Measurements from ENCODE around the gene NUP188. TPM values are rescaled to one million over a fixed set of nuclear protein-coding genes. Genes with fewer than 3 reads are reported as not detected.

Gene NUP188
- total and polyA plus RNA-seq, 2 of the 13 experiments (the other 11 are each of a cell fraction or from before 2014, with no cell fraction given): 28.0 to 38.5 TPM

- TF ChIP-seq PTBP1 (IDR thresholded peaks at IDR 0.05; ENCODE audit: low read depth, low read length, poor library complexity, severe bottlenecking) (no peak), ZNF574 (CRISPR knock-in tag; IDR thresholded peaks at IDR 0.05) (peak; percentile 46), MED1 (CRISPR knock-in tag; IDR thresholded peaks at IDR 0.05) (peak; percentile 94), CCDC6 (CRISPR knock-in tag; IDR thresholded peaks at IDR 0.05) (no peak), TEF (CRISPR knock-in tag; IDR thresholded peaks at IDR 0.05) (no peak), GFI1 (CRISPR knock-in tag; IDR thresholded peaks at IDR 0.05; ENCODE audit: borderline replicate concordance) (0 out of 2 replicates have a peak, but pooled peaks have one; percentile 20), ZNF580 (CRISPR knock-in tag; IDR thresholded peaks at IDR 0.05; ENCODE audit: borderline replicate concordance, low read depth) (peak; percentile 47; the same call in 1 of the 2 replicates), TBX3 (IDR thresholded peaks at IDR 0.05; ENCODE audit: borderline replicate concordance) (no peak), ZSCAN22 (CRISPR knock-in tag; IDR thresholded peaks at IDR 0.05) (no peak), HES4 (CRISPR knock-in tag; IDR thresholded peaks at IDR 0.05; ENCODE audit: borderline replicate concordance) (peak; percentile 24; the same call in 1 of the 2 replicates), THRA (CRISPR knock-in tag; IDR thresholded peaks at IDR 0.05; ENCODE audit: borderline replicate concordance) (no peak), HOXA9 (CRISPR knock-in tag; IDR thresholded peaks at IDR 0.05; ENCODE audit: borderline replicate concordance) (peak; percentile 57; the same call in 1 of the 2 replicates), SMC3 (IDR thresholded peaks at IDR 0.05; ENCODE audit: low read length) (no peak), ZNF83 (CRISPR knock-in tag; IDR thresholded peaks at IDR 0.05; ENCODE audit: borderline replicate concordance) (no peak), ZGPAT (CRISPR knock-in tag; IDR thresholded peaks at IDR 0.05) (0 out of 2 replicates have a peak, but pooled peaks have one; percentile 34), DNMT3B (CRISPR knock-in tag; conservative IDR thresholded peaks at IDR 0.05) (no peak), TCF7L2 (IDR thresholded peaks at IDR 0.05; ENCODE audit: low read depth, low read length) (no peak), TCF7 (IDR thresholded peaks at IDR 0.05; ENCODE audit: low read depth) (no peak), JUND (CRISPR knock-in tag; IDR thresholded peaks at IDR 0.05) (no peak), ZNF333 (CRISPR knock-in tag; IDR thresholded peaks at IDR 0.05; ENCODE audit: borderline replicate concordance) (no peak), HNF4A (CRISPR knock-in tag; IDR thresholded peaks at IDR 0.05) (peak; percentile 75), HOMEZ (CRISPR knock-in tag; IDR thresholded peaks at IDR 0.05; ENCODE audit: low read depth) (peak; percentile 22; the same call in 1 of the 2 replicates)
Observed at GRCh38 chr9:128917151-128917849, 30.2 kb upstream of the NUP188 start (continued).

Data from HepG2 (cell line).